HFF-Myc (cell line): ENCODE measurements around the gene CDH13.
A peak's percentile ranks its signal among the peaks of the same experiment; 100 is the strongest.

Experiments
- DNase-seq: peaks from one replicate; pipeline ENCODE4 v3.0.0-alpha.2; 2011; ENCODE audit warnings: low read depth; ENCODE audit errors: extremely low read depth
- H3K4me3 ChIP-seq: replicated peaks from 2 replicates; pipeline ENCODE4 v1.5.1; 2011; ENCODE audit warnings: low read depth, mild to moderate bottlenecking, control low read depth, low read length
- TF ChIP-seq, protein P1 (sequence below): IDR thresholded peaks from 2 replicates; pipeline ENCODE4 v1.5.1; 2012; ENCODE audit warnings: mild to moderate bottlenecking, low read depth, low read length, control low read depth; ENCODE audit errors: missing control alignments

CDH13 gene

DNA sequence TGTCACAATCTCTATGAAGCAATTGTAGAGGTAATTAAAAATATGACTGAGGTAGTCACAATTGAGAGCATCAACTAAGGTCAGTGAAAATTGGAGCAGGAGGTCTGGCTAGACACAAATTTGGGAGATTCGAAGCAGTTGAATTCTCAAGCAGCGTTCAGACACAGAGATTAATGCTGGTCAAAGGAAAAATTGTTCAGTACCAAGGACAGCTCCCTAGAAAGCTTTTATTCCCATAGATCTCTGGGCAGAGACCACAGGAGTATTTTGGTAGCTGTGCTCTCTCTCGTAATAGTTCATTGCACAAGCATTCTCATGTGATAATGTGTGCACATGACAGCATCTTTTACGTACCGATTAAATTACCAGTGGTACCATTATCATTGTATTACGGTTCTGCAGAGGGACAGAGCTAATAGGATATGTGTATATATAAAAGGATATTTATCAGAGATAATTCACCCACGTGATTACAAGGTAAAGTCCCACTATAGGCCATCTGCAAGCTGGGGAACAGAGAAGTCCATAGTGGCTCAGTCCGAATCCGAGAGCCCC lies 793.5 kb downstream of the CDH13 start:
- DNase-seq, result peak; percentile 32
- no peak overlapping the region for H3K4me3 ChIP-seq
- TF ChIP-seq, protein P1, sequence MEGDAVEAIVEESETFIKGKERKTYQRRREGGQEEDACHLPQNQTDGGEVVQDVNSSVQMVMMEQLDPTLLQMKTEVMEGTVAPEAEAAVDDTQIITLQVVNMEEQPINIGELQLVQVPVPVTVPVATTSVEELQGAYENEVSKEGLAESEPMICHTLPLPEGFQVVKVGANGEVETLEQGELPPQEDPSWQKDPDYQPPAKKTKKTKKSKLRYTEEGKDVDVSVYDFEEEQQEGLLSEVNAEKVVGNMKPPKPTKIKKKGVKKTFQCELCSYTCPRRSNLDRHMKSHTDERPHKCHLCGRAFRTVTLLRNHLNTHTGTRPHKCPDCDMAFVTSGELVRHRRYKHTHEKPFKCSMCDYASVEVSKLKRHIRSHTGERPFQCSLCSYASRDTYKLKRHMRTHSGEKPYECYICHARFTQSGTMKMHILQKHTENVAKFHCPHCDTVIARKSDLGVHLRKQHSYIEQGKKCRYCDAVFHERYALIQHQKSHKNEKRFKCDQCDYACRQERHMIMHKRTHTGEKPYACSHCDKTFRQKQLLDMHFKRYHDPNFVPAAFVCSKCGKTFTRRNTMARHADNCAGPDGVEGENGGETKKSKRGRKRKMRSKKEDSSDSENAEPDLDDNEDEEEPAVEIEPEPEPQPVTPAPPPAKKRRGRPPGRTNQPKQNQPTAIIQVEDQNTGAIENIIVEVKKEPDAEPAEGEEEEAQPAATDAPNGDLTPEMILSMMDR, result no peak

DNA sequence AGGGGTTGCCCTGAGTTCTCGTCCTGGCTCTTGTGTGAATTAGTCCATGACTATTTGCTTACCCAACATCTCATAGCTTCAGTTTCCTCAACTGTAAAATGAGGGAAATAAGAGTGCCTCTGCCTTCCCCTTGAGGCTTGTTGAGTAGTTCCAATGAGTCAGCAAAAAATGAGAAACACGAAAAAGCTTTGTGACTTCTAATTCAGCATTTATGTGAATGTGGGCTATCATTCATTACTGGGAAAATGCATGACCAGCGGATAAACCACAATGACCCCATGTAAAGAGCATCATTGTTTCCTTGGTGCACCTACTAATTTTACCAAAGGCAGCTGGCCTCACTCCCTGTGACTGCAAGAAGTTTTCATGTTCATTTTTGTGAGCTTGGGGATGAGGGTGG lies 806.4 kb downstream of the CDH13 start:
- TF ChIP-seq, protein P1, result no peak
- DNase-seq, result no peak

DNA sequence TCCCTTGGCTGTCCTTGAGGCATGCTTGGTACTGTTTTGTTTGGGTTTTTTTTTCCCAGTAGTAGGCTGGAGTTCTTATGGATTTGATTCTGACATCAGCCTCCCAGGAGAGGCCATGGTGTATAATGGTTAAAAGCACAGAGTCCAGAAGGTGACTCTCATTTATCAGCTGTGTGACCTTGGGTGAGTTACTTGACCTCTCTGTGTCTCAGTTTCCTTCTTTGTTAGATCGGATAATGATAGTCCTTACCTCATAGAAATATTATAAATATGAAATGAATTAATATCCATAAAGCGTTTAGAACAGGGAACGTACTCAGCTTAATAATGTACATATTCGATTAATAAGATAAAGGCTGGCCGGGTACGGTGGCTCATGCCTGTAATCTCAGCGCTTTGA lies 810.3 kb downstream of the CDH13 start:
- TF ChIP-seq, protein P1, result no peak
- H3K4me3 ChIP-seq, result no peak overlapping the region

More for the DNA sequence above, 806.4 kb downstream of the CDH13 start:
- no peak overlapping the region for H3K4me3 ChIP-seq

DNA sequence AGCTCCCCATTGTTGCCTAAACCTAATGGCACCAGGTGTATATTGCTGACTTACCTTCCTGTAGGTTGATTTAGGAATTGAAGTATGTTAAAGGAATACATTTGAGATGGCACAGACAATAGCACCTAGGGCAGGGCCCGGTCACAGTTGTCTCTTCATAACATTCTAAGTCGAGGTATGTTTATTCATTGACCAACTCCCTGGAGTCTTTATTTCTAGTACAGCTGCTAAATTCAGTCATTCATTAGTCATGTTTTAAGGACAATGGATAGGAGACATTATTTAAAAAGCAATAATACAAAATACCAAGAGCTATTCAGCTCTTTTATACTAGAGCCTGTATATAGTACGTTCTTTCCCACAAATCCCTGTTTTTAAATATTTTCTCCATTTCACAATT lies 811.6 kb downstream of the CDH13 start:
- DNase-seq, result no peak
- TF ChIP-seq, protein P1, result no peak
- H3K4me3 ChIP-seq, result no peak overlapping the region

More for the DNA sequence above, 810.3 kb downstream of the CDH13 start:
- DNase-seq, result no peak

DNA sequence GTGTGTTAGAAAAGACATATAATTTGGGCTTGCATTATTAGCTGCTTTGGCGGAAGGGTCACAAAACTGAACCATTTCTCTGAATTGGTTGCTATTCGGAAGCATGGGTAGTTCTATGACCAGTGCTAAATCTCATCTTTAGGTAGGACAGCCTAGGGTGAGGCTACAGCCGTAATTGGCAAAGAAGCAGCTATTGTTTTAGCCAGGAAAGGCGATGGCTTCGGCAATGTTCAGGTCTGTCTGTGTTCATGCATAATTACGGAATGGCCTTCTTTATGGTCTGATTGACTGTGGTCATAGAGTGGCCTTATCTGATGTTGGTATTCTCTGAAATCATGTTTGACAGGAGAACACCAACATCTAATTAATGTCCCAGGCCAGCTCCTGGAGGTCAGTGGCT lies 812.6 kb downstream of the CDH13 start:
- TF ChIP-seq, protein P1, result no peak
- H3K4me3 ChIP-seq, result no peak overlapping the region

DNA sequence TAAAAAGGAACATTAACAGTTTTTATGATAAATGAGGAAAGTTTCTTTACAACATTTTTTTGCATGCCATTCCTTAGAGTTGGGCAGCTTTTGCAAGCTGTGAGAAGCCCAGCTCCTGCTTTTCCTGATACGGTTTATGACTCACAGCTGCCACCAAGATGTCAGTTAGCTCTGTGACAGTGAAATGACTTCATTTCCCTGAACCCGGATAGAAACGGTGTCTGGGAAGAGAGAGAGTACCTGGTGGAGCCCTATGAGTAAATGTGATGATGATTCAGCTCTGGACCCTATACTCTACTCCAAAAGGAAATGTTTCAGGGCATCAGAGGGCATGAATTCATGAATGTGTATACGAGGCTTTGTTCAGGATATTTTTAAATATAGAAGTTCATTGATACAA lies 814.7 kb downstream of the CDH13 start:
- H3K4me3 ChIP-seq, result no peak overlapping the region
- TF ChIP-seq, protein P1, result no peak
- no peak for DNase-seq

More for the DNA sequence above, 812.6 kb downstream of the CDH13 start:
- no peak for DNase-seq

DNA sequence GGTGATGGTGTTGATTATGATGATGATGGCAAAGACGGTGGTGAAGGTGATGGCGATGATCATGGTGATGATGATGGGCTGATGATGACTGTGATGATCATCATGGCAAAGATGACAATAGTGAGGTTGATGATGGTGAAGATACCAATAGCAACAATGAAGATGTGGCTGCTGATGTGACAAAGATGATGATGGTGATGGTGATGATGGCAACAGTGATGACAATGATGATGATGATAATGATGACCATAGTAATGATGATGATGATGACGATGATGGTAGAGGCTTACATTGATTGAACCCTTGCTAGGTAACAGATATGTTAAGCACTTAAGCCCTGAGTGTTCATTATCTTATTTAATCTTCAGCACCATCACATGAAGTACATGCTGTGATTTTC lies 817.2 kb downstream of the CDH13 start:
- H3K4me3 ChIP-seq, result no peak overlapping the region
- TF ChIP-seq, protein P1, result no peak
- no peak for DNase-seq
